HG03354 (cell line): ENCODE results near the gene WNT11.

Source experiments
- ATAC-seq: cut with Tn5 transposase; IDR thresholded peaks from one replicate; pipeline ENCODE4 v1.9.1; 2021; ENCODE audit warnings: mild to moderate bottlenecking; ENCODE audit not compliant: unreplicated experiment, poor library complexity, severe bottlenecking

The WNT11 gene

GRCh38 chr11:76239483-76240160 is 33.3 kb upstream of the WNT11 start:
- no peak for ATAC-seq

- no peak for ATAC-seq
Observed at GRCh38 chr11:76238551-76238950, 32.2 kb upstream of the WNT11 start.

DNA sequence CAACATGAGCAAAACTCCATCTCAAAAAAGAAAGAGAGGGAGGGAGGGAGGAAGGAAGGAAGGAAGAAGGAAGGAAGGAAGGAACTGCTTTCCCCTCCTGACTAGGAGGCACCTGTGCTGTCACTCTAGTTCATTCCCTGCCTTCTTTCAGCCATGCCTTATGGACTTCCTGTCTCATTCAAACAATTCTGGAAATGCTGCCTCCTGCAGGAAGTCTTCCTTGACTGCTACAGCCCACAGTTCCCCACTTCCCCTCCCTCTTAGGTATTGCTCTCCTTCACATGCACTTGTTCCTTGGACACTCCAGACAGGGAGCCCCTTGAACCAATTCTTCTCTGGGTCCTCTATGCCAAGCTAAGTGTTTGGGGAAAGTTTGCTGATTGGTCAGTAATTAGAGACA is 31.6 kb upstream of the WNT11 start:
- ATAC-seq: no peak

GRCh38 chr11:76237000-76237649 is 30.8 kb upstream of the WNT11 start:
- ATAC-seq: no peak

- ATAC-seq: peak; percentile 22
Observed at GRCh38 chr11:76236092-76236999, 30.0 kb upstream of the WNT11 start.

DNA sequence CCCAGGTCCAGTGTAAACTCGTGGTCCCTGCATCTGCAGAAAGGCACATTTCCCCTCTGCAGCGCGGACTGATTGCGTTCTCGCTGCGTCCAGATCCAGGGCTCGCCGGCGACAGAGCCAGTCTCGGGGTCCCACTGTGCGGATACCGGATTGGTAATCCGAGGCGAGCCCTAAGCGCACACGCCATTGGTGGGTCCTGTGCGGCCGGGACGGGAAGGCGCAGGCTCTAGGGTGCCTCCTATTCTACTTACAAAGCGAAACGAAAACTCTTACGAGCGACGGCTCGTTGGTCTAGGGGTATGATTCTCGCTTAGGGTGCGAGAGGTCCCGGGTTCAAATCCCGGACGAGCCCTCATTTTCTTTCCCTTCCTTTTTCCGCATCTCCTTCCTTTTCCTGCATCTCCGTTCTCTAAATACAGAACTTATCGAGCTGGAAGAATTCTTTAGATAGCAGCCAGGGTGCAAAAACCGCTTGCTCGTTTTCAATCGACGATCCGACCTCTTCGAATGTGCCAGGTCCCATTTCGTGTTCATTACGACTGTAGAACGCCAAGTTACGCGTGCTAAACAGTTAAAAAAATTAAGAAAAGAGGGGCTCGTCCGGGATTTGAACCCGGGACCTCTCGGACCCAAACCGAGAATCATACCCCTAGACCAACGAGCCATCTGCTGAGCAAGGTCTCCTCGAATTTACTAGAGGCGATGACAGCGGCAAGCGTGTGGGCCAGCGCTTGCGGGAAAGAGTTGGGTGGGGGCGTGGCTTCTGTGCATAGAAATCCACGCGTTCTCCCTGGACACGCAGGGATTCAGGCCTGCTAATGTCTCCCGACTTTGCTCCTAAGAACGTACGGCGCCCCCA is 29.2 kb upstream of the WNT11 start:
- ATAC-seq: peak; percentile 74

DNA sequence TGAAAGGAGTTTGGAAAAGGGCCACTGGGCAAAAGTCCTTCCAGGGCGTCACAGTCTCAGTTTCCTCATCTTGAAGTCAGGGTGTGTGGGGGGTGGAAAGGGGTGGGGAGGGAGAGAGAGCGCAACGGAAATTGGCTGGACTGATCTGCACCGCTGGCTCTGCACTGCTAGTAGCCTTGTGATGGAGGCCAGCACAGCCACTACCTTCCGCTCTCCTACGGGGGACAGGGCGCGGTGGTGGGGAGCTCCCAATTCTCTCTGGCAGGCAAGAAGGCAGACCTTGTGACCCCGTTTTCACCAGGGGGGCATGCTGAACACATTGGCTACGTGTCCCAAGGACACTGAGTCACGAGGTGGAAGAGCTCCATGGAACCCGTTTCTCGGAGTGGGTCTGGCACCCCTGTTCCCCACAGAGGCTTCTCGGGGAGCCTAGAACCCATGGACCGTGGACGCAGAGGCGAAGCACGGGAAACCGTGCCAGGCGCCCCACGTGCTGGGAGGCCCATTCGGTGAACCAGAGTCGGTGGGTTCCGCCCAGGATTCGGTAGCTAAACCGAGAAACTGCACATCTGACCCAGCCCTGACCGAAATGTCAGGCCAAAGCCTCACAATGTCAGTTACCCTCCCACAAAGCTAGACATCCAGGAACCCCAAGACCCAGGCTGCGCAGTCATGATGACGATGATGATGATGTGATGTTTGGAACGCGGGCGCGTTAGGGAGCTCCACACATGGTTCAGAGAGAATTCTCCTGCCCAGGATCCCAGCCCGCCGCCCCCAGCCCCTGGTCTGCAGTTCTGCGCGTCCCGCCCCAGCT is 28.3 kb upstream of the WNT11 start:
- ATAC-seq: peak; percentile 34

DNA sequence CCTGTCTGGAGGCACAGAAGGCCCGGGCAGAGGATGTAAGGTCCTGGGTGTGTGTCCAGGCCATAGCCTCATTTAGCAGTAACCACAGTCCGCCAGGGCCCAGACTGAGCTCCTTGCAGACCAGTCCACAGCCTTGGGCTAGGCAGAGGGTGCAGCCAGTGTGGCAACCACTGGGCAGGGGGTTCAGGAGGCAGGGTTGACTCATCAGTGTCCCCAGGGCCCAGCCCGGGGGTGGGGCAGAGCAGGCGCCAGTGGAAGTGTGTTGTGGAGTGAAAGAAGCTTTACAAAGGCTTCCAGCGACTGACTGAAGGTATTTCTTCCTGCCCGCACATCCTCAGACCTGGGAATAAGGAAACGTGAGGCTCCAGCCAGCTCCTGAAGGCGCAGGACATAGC is 27.7 kb upstream of the WNT11 start:
- ATAC-seq: no peak

GRCh38 chr11:76233196-76233921 is 27.1 kb upstream of the WNT11 start:
- ATAC-seq: no peak

DNA sequence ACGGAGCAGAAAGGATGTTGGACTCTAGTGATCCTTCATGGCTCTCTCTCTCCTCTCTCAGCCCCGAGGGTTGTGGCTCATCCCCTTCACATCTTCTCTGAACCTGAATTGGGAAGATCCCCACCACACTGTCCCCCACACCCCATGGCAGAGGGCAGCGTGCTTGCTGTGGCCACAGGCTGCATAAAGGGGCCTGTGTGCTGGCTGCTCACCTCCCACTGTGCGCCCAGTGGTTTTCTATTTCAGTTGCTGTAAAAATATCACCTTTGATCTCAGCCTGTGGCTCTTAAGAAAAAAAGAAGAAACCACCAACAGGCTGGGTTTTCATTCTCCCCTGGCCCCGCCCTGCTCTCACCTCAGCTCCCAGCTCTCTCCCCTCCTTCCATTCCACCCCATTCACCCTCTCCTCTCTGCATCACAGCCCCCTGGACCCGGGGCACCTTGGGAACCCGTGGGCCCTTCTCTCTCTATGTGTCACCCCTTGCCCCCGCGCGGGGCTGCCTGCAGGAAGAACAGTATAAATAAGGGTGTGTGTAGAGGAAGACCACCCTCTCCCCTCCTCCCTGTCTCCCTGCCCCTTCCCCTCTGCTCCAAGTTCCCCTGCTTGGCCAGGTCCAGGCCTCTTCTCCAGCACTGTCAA is 25.8 kb upstream of the WNT11 start:
- ATAC-seq: no peak

- ATAC-seq: no peak
Observed at GRCh38 chr11:76231121-76231738, 24.9 kb upstream of the WNT11 start.

- no peak for ATAC-seq
Observed at GRCh38 chr11:76230392-76230791, 24.1 kb upstream of the WNT11 start.

DNA sequence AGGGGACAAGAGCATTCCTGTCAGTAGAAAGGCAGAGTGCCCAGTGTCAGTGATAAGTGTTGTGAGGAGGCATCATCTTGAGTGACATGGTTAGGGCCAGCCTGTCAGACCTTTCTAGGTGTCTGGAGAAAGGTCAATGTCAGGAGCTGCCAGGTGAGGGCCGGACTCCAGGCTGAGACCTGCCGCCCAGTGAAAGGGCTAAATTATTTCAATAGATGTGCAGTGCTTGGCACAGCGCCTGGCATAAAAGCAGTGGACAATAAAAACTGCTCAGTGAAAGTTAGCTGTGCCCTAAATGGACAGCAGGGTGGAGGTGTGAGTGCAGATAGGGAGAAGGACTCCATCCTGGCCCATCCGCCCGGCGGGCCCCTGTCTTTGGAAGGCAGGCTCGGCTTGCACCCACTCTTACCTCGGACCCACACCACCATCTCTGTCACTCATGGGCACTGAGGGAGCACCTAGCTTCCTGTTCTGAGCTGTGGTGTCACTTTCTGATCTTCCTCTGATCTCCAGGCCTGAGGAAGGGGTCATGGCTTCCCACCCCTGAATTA is 23.5 kb upstream of the WNT11 start:
- no peak for ATAC-seq

DNA sequence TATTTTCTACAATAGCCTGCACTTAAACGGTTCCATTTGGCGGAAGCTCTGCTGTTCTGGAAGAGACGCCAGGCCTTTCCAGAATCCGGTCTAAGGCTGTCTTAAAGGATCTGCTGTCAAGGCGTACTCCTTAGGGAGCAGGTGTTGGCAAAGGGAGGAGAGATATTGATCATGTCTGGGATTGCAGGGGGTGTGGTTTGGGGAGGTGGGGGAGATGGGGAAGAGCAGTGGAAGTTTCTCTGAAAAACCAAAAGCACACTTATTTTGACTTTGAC is 22.5 kb upstream of the WNT11 start:
- no peak for ATAC-seq

DNA sequence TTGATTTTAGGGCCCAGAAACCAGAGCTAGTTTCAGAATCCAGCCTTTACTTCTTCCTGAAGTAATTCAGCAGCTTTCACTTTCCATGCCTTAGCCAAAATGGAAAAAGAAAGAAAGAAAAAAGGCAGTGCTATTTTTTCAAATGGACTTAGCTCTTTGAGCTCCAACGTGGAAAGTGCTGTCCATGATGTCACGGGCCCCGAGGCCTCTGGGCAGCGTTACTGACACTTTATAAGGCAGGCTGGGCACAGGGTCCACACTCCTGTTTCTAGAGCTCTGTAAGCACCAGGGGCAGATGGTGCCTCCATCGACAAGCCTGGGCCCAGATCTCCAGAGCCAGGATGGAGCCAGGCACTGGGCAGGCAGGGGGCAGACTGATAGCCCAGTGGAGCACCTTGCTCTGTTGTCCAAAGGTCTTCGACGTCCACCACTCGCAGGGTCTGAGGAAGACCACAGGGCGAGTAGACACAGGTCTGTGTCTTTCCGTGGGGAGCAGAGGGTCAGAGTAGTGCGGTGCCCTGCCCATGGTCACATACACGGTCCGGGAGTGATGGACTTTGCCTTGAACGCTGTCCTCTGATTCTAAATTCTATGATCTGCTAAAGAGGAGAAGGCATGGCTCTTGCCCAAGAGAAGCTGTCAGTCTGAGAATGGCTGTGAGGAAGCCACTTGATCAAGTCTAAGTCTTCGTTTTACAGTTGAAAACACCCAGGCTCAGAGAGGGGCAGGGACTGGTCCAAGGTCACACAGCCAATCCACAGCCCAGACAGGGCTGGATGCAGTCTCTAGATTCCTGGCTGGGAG is 22.0 kb upstream of the WNT11 start:
- no peak for ATAC-seq

GRCh38 chr11:76226626-76227025 is 20.3 kb upstream of the WNT11 start:
- no peak for ATAC-seq
